ENCODE data around the gene PSG6. TPM values are rescaled to one million over a fixed set of nuclear protein-coding genes. Genes with fewer than 3 reads are reported as not detected.
"Not testable (repeated sequence)": the region's sequence is repeated elsewhere in the genome, so short reads cannot be mapped to it uniquely, and the experiment has no call there.

The PSG6 gene
- total and polyA plus RNA-seq, 10 of the 15 experiments (the other 5 are each of a cell fraction or from before 2014, with no cell fraction given) = not detected

GRCh38 chr19:42900561-42900960, 17.1 kb downstream of the PSG6 start:
- CTCF ChIA-PET; BruUV-seq (replicated peaks); POLR2A ChIA-PET; H3K9ac ChIP-seq (ENCODE audit: control insufficient read depth, insufficient read depth, low read length); H3K4me1 ChIP-seq (ENCODE audit: control insufficient read depth, insufficient read depth, low read length); in situ Hi-C loops (cut with MboI); H4K20me1 ChIP-seq (ENCODE audit: control insufficient read depth, insufficient read depth); H3K36me3 ChIP-seq (ENCODE audit: control insufficient read depth in 2 of 2, insufficient read depth in 2 of 2, low read length in 1 of 2); ATAC-seq; H3K27me3 ChIP-seq (replicated peaks in 1 of 2; ENCODE audit: control insufficient read depth in 2 of 2, insufficient read depth in 2 of 2, low read length in 1 of 2); intact Hi-C loops (cut with micrococcal nuclease; ENCODE audit: unreplicated experiment); H3K27ac ChIP-seq (ENCODE audit: control insufficient read depth, insufficient read depth); H3K79me2 ChIP-seq (ENCODE audit: control insufficient read depth, insufficient read depth, low read length); SMC1A ChIA-PET (ENCODE audit: uncharacterized antibody, unreplicated experiment); H3K4me2 ChIP-seq (ENCODE audit: control insufficient read depth, insufficient read depth); FAIRE-seq; H2AFZ ChIP-seq (ENCODE audit: control insufficient read depth, low read depth, low read length); RAD21 ChIA-PET (ENCODE audit: unreplicated experiment); H3K9me3 ChIP-seq (replicated peaks; ENCODE audit: control insufficient read depth, insufficient read depth, low read length); H3K4me3 ChIP-seq; DNase-seq (ENCODE audit: low read depth, low spot score): not testable (repeated sequence)
- 34% methylated on average over 4 of the region's 4 CpGs for WGBS (ENCODE audit: insufficient coverage, insufficient replicate concordance, low lambda C conversion rate, missing lambda C conversion rate)

- H3K79me2 ChIP-seq (ENCODE audit: control insufficient read depth, insufficient read depth, low read length); H3K27ac ChIP-seq (ENCODE audit: control insufficient read depth, insufficient read depth); FAIRE-seq; POLR2A ChIA-PET; H3K4me1 ChIP-seq (ENCODE audit: control insufficient read depth, insufficient read depth, low read length); H2AFZ ChIP-seq (ENCODE audit: control insufficient read depth, low read depth, low read length); H3K9ac ChIP-seq (ENCODE audit: control insufficient read depth, insufficient read depth, low read length); DNase-seq (ENCODE audit: low read depth, low spot score); RAD21 ChIA-PET (ENCODE audit: unreplicated experiment); H4K20me1 ChIP-seq (ENCODE audit: control insufficient read depth, insufficient read depth); ATAC-seq; SMC1A ChIA-PET (ENCODE audit: uncharacterized antibody, unreplicated experiment); intact Hi-C loops (cut with micrococcal nuclease; ENCODE audit: unreplicated experiment); H3K4me3 ChIP-seq; H3K36me3 ChIP-seq (ENCODE audit: control insufficient read depth in 2 of 2, insufficient read depth in 2 of 2, low read length in 1 of 2); CTCF ChIA-PET; H3K9me3 ChIP-seq (replicated peaks; ENCODE audit: control insufficient read depth, insufficient read depth, low read length); H3K27me3 ChIP-seq (replicated peaks in 1 of 2; ENCODE audit: control insufficient read depth in 2 of 2, insufficient read depth in 2 of 2, low read length in 1 of 2); H3K4me2 ChIP-seq (ENCODE audit: control insufficient read depth, insufficient read depth); in situ Hi-C loops (cut with MboI); BruUV-seq (replicated peaks): not testable (repeated sequence)
- 33% methylated on average over 12 of the region's 12 CpGs for WGBS (ENCODE audit: insufficient coverage, insufficient replicate concordance, low lambda C conversion rate, missing lambda C conversion rate)
These were observed 18.0 kb downstream of the PSG6 start for GRCh38 chr19:42899674-42900073.

DNA sequence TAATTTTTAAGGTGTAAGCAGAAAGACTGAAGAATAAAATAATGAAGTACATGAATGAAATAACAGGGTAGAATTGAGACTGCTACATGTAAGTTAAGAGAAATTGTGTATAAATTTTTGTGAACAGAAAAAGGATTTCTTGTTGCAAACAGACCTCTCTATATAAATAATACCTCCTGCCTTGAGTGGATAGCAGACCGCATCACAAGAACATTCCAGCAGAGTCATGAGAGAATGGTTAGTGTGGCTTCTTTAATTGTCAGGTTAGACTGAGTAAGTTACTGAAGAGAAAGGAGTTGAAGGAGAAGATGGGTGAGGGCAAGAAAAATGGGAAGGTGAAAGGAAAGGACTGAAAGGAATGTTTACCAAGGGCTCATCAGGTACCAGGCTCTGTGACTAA, 18.6 kb downstream of the PSG6 start:
- FAIRE-seq; H3K4me2 ChIP-seq (ENCODE audit: control insufficient read depth, insufficient read depth); CTCF ChIA-PET; H3K36me3 ChIP-seq (ENCODE audit: control insufficient read depth in 2 of 2, insufficient read depth in 2 of 2, low read length in 1 of 2); H2AFZ ChIP-seq (ENCODE audit: control insufficient read depth, low read depth, low read length); H3K4me3 ChIP-seq; H4K20me1 ChIP-seq (ENCODE audit: control insufficient read depth, insufficient read depth); in situ Hi-C loops (cut with MboI); H3K27ac ChIP-seq (ENCODE audit: control insufficient read depth, insufficient read depth); intact Hi-C loops (cut with micrococcal nuclease; ENCODE audit: unreplicated experiment); ATAC-seq; POLR2A ChIA-PET; DNase-seq (ENCODE audit: low read depth, low spot score); H3K27me3 ChIP-seq (replicated peaks in 1 of 2; ENCODE audit: control insufficient read depth in 2 of 2, insufficient read depth in 2 of 2, low read length in 1 of 2); BruUV-seq (replicated peaks); SMC1A ChIA-PET (ENCODE audit: uncharacterized antibody, unreplicated experiment); H3K79me2 ChIP-seq (ENCODE audit: control insufficient read depth, insufficient read depth, low read length); H3K9ac ChIP-seq (ENCODE audit: control insufficient read depth, insufficient read depth, low read length); RAD21 ChIA-PET (ENCODE audit: unreplicated experiment); H3K4me1 ChIP-seq (ENCODE audit: control insufficient read depth, insufficient read depth, low read length); H3K9me3 ChIP-seq (replicated peaks; ENCODE audit: control insufficient read depth, insufficient read depth, low read length): not testable (repeated sequence)
- WGBS (ENCODE audit: insufficient coverage, insufficient replicate concordance, low lambda C conversion rate, missing lambda C conversion rate) = 35% methylated on average over 1 of the region's 1 CpG

GRCh38 chr19:42898656-42899055, 19.0 kb downstream of the PSG6 start:
- H3K9me3 ChIP-seq (replicated peaks; ENCODE audit: control insufficient read depth, insufficient read depth, low read length); intact Hi-C loops (cut with micrococcal nuclease; ENCODE audit: unreplicated experiment); POLR2A ChIA-PET; DNase-seq (ENCODE audit: low read depth, low spot score); H3K4me3 ChIP-seq; H3K36me3 ChIP-seq (ENCODE audit: control insufficient read depth in 2 of 2, insufficient read depth in 2 of 2, low read length in 1 of 2); H3K79me2 ChIP-seq (ENCODE audit: control insufficient read depth, insufficient read depth, low read length); H4K20me1 ChIP-seq (ENCODE audit: control insufficient read depth, insufficient read depth); H3K9ac ChIP-seq (ENCODE audit: control insufficient read depth, insufficient read depth, low read length); H3K27me3 ChIP-seq (replicated peaks in 1 of 2; ENCODE audit: control insufficient read depth in 2 of 2, insufficient read depth in 2 of 2, low read length in 1 of 2); in situ Hi-C loops (cut with MboI); H3K4me2 ChIP-seq (ENCODE audit: control insufficient read depth, insufficient read depth); FAIRE-seq; H3K4me1 ChIP-seq (ENCODE audit: control insufficient read depth, insufficient read depth, low read length); H3K27ac ChIP-seq (ENCODE audit: control insufficient read depth, insufficient read depth); CTCF ChIA-PET; BruUV-seq (replicated peaks); RAD21 ChIA-PET (ENCODE audit: unreplicated experiment); SMC1A ChIA-PET (ENCODE audit: uncharacterized antibody, unreplicated experiment); H2AFZ ChIP-seq (ENCODE audit: control insufficient read depth, low read depth, low read length); ATAC-seq: not testable (repeated sequence)
- WGBS (ENCODE audit: insufficient coverage, insufficient replicate concordance, low lambda C conversion rate, missing lambda C conversion rate) = 23% methylated on average over 1 of the region's 1 CpG

All from GM12878 (cell line).